ENCODE results near the gene LMX1A. TPM values are rescaled to one million over a fixed set of nuclear protein-coding genes. Genes with fewer than 3 reads are reported as not detected.

Gene LMX1A
- total RNA-seq, 1 donor from 2014 or later: not detected

DNA sequence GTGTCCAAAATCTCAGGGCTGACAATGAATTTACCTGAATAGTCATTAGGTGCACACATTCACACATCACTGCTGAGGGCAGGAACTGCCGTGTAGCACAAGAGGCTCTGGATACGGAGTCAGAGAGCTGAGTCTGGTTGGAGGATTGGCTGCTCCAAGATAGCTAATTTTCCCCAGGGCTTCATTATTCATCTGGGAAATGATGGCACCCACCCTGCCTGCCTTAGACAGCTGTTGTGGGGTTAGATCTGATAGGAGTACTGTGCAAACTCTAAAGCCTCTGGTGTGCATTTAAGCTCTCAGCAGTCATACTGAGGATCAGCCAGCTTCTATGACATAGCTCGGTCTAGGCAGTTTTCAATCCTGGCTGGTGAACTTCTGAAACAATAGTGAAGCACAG, 67.0 kb downstream of the LMX1A start:
- Mint-ChIP-seq H3K9me3 (ENCODE audit: unreplicated experiment) (peaks cover 6% of the 10 kb centered on the region), H3K4me1 (ENCODE audit: low read depth, unreplicated experiment) (peaks cover 19% of the 10 kb centered on the region), H3K36me3 (ENCODE audit: unreplicated experiment) (peaks cover 9% of the 10 kb centered on the region), H3K27ac (ENCODE audit: unreplicated experiment) (peak overlapping the region; percentile 73), H3K27me3 (ENCODE audit: unreplicated experiment) (peaks cover 13% of the 10 kb centered on the region), H3K4me3 (ENCODE audit: unreplicated experiment) (no peak overlapping the region)
- TF ChIP-seq, protein P1, sequence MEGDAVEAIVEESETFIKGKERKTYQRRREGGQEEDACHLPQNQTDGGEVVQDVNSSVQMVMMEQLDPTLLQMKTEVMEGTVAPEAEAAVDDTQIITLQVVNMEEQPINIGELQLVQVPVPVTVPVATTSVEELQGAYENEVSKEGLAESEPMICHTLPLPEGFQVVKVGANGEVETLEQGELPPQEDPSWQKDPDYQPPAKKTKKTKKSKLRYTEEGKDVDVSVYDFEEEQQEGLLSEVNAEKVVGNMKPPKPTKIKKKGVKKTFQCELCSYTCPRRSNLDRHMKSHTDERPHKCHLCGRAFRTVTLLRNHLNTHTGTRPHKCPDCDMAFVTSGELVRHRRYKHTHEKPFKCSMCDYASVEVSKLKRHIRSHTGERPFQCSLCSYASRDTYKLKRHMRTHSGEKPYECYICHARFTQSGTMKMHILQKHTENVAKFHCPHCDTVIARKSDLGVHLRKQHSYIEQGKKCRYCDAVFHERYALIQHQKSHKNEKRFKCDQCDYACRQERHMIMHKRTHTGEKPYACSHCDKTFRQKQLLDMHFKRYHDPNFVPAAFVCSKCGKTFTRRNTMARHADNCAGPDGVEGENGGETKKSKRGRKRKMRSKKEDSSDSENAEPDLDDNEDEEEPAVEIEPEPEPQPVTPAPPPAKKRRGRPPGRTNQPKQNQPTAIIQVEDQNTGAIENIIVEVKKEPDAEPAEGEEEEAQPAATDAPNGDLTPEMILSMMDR (IDR thresholded peaks at IDR 0.05; ENCODE audit: partially characterized antibody, unreplicated experiment): no peak
- no peak for DNase-seq

DNA sequence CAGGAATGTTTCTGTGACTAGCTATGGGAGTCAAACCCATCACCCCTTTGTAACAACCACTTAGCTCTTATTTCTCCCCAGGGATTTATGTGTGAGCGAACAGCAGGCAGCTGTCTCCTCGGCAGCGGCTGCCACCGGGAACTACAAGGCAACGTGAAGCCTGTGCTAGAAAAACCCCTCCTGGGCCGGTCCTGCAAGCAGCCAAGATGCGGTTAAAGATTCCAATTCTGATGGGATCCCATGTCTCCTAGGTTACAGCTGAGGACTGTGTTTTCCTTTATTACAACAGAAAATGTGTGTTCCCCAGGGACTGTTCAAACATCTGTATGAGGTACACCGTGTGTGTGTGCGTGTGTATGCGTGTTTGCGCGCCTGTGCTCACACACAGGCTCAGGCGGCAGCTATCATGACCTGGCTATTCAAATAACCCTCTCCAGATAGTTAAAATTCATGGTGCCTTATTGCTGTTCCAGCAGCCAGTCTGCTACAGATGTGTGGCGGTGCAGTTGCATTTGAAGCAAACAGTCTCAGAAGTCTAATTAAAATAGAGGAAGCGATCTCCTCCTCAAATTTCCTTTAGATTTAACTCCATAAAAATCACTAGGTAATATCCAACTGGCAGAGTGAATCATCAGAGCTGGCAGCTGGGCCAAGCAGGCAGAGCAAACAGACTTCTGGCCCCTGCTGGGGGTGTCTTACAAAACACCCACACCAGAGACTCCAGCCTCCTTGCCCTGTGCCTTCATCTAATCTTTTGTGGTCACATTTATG, 68.0 kb downstream of the LMX1A start:
- Mint-ChIP-seq H3K27me3 (ENCODE audit: unreplicated experiment) (peaks cover 13% of the 10 kb centered on the region), H3K36me3 (ENCODE audit: unreplicated experiment) (peaks cover 9% of the 10 kb centered on the region), H3K9me3 (ENCODE audit: unreplicated experiment) (peaks cover 8% of the 10 kb centered on the region), H3K4me1 (ENCODE audit: low read depth, unreplicated experiment) (peaks cover 22% of the 10 kb centered on the region), H3K4me3 (ENCODE audit: unreplicated experiment) (peak overlapping the region; percentile 74), H3K27ac (ENCODE audit: unreplicated experiment) (peak overlapping the region; percentile 90)
- TF ChIP-seq, protein P1 (IDR thresholded peaks at IDR 0.05; ENCODE audit: partially characterized antibody, unreplicated experiment): no peak
- DNase-seq: peak; percentile 73

DNA sequence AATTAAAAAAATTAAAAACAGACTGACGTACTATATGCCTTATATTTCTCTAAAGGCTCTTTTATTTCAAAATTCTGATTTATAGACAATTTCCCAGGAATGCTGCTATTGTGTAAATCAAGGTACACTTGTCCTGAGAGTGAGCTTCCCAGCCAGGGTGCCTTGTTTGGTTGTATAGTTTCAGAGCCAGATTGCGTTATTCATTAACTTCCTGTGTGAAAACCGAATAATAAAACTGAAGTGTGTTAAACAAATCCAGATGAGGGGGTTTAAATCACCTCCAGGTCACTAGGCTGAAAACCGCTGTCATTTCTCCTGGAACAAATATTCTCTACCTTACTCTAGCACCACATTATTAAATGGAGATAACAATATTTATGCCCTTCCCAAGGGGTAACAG, 68.7 kb downstream of the LMX1A start:
- peak overlapping the region; percentile 90 for H3K27ac Mint-ChIP-seq (ENCODE audit: unreplicated experiment)
- H3K9me3 Mint-ChIP-seq (ENCODE audit: unreplicated experiment): peaks cover 8% of the 10 kb centered on the region
- no peak for DNase-seq
- H3K4me1 Mint-ChIP-seq (ENCODE audit: low read depth, unreplicated experiment): peaks cover 26% of the 10 kb centered on the region
- peaks cover 9% of the 10 kb centered on the region for H3K36me3 Mint-ChIP-seq (ENCODE audit: unreplicated experiment)
- peaks cover 16% of the 10 kb centered on the region for H3K27me3 Mint-ChIP-seq (ENCODE audit: unreplicated experiment)
- peak overlapping the region; percentile 74 for H3K4me3 Mint-ChIP-seq (ENCODE audit: unreplicated experiment)
- TF ChIP-seq, protein P1 (IDR thresholded peaks at IDR 0.05; ENCODE audit: partially characterized antibody, unreplicated experiment): no peak

DNA sequence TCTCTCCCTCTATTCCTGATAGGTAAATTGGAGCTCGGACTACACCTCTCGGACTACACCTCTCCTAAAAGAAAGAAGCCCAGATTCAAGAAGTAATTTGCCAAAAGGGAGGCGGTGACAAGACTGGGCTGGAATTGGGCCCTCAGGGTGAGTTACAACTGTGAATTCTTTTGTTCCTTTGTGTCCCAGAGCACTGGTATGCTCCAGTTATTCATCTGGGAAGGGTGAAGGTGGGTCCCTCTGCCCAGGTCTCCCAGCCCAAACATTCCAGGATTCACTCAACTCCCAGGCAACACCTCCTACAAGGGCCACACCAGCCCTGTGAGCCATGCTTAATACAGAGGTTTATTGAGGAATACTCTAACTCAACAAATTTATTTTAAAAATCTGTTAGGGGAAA, 69.2 kb downstream of the LMX1A start:
- Mint-ChIP-seq H3K27ac (ENCODE audit: unreplicated experiment) (no peak overlapping the region), H3K4me3 (ENCODE audit: unreplicated experiment) (no peak overlapping the region), H3K4me1 (ENCODE audit: low read depth, unreplicated experiment) (peaks cover 26% of the 10 kb centered on the region), H3K36me3 (ENCODE audit: unreplicated experiment) (peaks cover 9% of the 10 kb centered on the region), H3K27me3 (ENCODE audit: unreplicated experiment) (peaks cover 18% of the 10 kb centered on the region), H3K9me3 (ENCODE audit: unreplicated experiment) (peaks cover 8% of the 10 kb centered on the region)
- TF ChIP-seq, protein P1 (IDR thresholded peaks at IDR 0.05; ENCODE audit: partially characterized antibody, unreplicated experiment): no peak
- no peak for DNase-seq

DNA sequence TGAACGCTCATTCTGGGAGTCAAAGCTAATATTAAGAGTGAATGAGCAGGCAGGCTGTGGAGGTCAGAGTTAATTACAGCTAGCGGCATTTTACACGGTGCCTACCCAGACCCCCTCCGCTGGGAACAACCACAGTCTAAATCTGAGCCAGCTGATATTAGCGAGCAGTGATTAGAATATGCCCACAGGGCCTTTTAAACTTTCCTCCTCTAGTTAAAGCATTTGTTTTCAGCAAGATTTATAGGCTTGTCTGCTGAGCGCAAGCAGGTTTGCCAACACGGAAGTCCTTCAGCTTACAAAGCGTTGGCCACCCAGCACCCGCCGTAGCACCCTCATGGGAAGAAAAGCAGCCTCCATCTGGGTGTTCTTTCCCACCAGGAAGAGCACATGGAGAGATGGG, 72.1 kb downstream of the LMX1A start:
- Mint-ChIP-seq H3K27ac (ENCODE audit: unreplicated experiment) (no peak overlapping the region), H3K36me3 (ENCODE audit: unreplicated experiment) (no peaks in the 10 kb centered on the region), H3K27me3 (ENCODE audit: unreplicated experiment) (peaks cover 17% of the 10 kb centered on the region), H3K4me3 (ENCODE audit: unreplicated experiment) (no peak overlapping the region), H3K4me1 (ENCODE audit: low read depth, unreplicated experiment) (peaks cover 26% of the 10 kb centered on the region), H3K9me3 (ENCODE audit: unreplicated experiment) (peaks cover 6% of the 10 kb centered on the region)
- no peak for DNase-seq
- TF ChIP-seq, protein P1 (IDR thresholded peaks at IDR 0.05; ENCODE audit: partially characterized antibody, unreplicated experiment): no peak

Measured in glutamatergic neuron (in vitro differentiated cells).